Measurements from ENCODE around the gene TSSK6.
A peak's percentile ranks its signal among the peaks of the same experiment; 100 is the strongest.

Gene TSSK6

GRCh38 chr19:19537075-19538048 lies 22.0 kb upstream of the TSSK6 start:
- Histone ChIP-seq H3K9ac (ENCODE audit: low read length in 2 of 2) (no peak overlapping the region), H3K27me3 (ENCODE audit: control insufficient read depth in 1 of 2, insufficient read depth in 2 of 2, low read length in 2 of 2) (peaks cover 32 to 47% of the 10 kb centered on the region in 2 donors)

GRCh38 chr19:19535311-19536191 lies 20.2 kb upstream of the TSSK6 start:
- Histone ChIP-seq H3K27ac (ENCODE audit: low read length) (no peak overlapping the region), H3K4me3 (ENCODE audit: low read length in 2 of 2) (no peak overlapping the region), H3K9ac (ENCODE audit: low read length in 2 of 2) (no peak overlapping the region), H3K27me3 (ENCODE audit: control insufficient read depth in 1 of 2, insufficient read depth in 2 of 2, low read length in 2 of 2) (peaks cover 14 to 29% of the 10 kb centered on the region in 2 donors), H3K36me3 (ENCODE audit: control insufficient read depth in 2 of 2, insufficient read depth in 2 of 2, low read length in 2 of 2) (no peaks in the 10 kb centered on the region), H3K9me3 (ENCODE audit: control insufficient read depth in 2 of 2, low read length in 2 of 2) (no peaks in the 10 kb centered on the region), H3K4me1 (ENCODE audit: control insufficient read depth, insufficient read depth, low read length) (peaks cover 29% of the 10 kb centered on the region)

More at GRCh38 chr19:19537075-19538048, 22.0 kb upstream of the TSSK6 start:
- no peak overlapping the region for H3K27ac ChIP-seq (ENCODE audit: low read length)
- H3K9me3 ChIP-seq (ENCODE audit: control insufficient read depth in 2 of 2, low read length in 2 of 2): no peaks in the 10 kb centered on the region
- H3K4me3 ChIP-seq (ENCODE audit: low read length in 2 of 2): peak overlapping the region in 1 of 2 donors; percentile 52
- no peaks in the 10 kb centered on the region for H3K36me3 ChIP-seq (ENCODE audit: control insufficient read depth in 2 of 2, insufficient read depth in 2 of 2, low read length in 2 of 2)
- peaks cover 35% of the 10 kb centered on the region for H3K4me1 ChIP-seq (ENCODE audit: control insufficient read depth, insufficient read depth, low read length)

GRCh38 chr19:19534556-19535265 lies 19.4 kb upstream of the TSSK6 start:
- Histone ChIP-seq H3K27ac (ENCODE audit: low read length) (no peak overlapping the region), H3K4me1 (ENCODE audit: control insufficient read depth, insufficient read depth, low read length) (peaks cover 25% of the 10 kb centered on the region), H3K9ac (ENCODE audit: low read length in 2 of 2) (no peak overlapping the region), H3K36me3 (ENCODE audit: control insufficient read depth in 2 of 2, insufficient read depth in 2 of 2, low read length in 2 of 2) (no peaks in the 10 kb centered on the region), H3K27me3 (ENCODE audit: control insufficient read depth in 1 of 2, insufficient read depth in 2 of 2, low read length in 2 of 2) (peaks cover 13 to 21% of the 10 kb centered on the region in 2 donors), H3K9me3 (ENCODE audit: control insufficient read depth in 2 of 2, low read length in 2 of 2) (no peaks in the 10 kb centered on the region), H3K4me3 (ENCODE audit: low read length in 2 of 2) (no peak overlapping the region)

DNA sequence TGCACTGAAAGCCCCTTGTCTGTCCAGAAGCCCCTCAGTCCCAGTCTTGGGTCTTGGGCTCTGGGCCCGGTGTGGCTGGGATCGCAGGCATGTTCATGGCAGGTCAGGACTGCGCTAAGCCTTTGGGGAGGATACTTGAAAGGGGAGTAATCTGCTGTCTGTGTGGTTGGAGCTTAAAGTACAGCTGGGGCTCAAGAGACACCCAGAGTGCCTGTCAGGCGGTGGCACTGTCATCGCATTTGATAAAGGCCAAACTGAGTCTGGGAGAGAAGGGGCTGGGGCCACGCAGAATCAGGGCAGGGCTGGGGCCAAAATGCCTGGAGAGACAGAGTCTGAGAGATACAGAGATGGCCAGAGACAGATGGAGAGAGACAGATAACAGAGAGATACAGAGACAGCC lies 18.5 kb upstream of the TSSK6 start:
- no peaks in the 10 kb centered on the region for H3K36me3 ChIP-seq (ENCODE audit: control insufficient read depth in 2 of 2, insufficient read depth in 2 of 2, low read length in 2 of 2)
- H3K4me1 ChIP-seq (ENCODE audit: control insufficient read depth, insufficient read depth, low read length): peaks cover 29% of the 10 kb centered on the region
- H3K27ac ChIP-seq (ENCODE audit: low read length): no peak overlapping the region
- H3K9me3 ChIP-seq (ENCODE audit: control insufficient read depth in 2 of 2, low read length in 2 of 2): no peaks in the 10 kb centered on the region
- no peak overlapping the region for H3K9ac ChIP-seq (ENCODE audit: low read length in 2 of 2)
- peaks cover 10 to 13% of the 10 kb centered on the region in 2 donors for H3K27me3 ChIP-seq (ENCODE audit: control insufficient read depth in 1 of 2, insufficient read depth in 2 of 2, low read length in 2 of 2)
- no peak overlapping the region for H3K4me3 ChIP-seq (ENCODE audit: low read length in 2 of 2)

DNA sequence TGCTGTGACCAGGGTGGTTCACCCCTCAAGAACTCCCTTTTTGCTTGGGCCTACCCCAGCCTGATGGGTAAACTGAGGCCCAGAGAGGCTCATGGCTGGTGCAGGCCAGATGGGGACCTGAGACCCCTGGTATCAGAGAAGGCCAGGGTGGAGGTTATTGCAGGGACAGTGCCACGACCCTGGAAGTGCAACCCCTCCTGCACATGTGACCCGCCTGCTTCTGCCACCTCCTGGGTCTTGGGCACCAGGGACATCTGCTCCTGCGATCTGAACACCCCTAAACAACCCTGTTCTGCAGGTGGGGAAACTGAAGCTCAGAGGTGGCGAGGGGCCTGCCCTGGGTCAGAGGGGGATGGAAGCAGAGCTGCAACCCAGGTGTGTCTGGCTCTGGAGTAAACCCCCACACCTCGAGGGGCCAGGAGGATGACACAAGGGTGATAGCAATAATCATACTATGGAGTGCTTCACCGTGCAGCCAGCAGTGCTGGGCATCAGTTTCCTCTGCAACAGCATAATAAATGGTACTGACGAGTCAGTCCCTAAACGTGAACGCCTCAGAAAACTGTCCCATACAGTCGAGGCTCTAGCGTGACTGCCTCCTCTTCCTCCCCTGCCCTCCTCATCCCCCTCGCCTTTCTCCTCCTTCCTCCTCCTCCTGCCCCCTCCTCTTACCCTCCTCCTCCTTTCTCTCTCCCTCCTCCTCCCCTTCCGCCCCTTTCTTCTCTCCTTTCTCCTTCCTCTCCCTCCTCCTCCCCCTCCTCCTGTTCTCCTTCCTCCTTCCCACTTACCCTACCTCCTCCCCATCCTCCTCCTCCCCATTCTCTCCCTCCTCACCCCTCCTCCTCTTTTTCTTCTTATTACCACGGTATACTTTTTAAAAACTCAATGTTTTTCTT lies 17.7 kb upstream of the TSSK6 start:
- H3K27ac ChIP-seq (ENCODE audit: low read length): no peak overlapping the region
- no peak overlapping the region for H3K9ac ChIP-seq (ENCODE audit: low read length in 2 of 2)

DNA sequence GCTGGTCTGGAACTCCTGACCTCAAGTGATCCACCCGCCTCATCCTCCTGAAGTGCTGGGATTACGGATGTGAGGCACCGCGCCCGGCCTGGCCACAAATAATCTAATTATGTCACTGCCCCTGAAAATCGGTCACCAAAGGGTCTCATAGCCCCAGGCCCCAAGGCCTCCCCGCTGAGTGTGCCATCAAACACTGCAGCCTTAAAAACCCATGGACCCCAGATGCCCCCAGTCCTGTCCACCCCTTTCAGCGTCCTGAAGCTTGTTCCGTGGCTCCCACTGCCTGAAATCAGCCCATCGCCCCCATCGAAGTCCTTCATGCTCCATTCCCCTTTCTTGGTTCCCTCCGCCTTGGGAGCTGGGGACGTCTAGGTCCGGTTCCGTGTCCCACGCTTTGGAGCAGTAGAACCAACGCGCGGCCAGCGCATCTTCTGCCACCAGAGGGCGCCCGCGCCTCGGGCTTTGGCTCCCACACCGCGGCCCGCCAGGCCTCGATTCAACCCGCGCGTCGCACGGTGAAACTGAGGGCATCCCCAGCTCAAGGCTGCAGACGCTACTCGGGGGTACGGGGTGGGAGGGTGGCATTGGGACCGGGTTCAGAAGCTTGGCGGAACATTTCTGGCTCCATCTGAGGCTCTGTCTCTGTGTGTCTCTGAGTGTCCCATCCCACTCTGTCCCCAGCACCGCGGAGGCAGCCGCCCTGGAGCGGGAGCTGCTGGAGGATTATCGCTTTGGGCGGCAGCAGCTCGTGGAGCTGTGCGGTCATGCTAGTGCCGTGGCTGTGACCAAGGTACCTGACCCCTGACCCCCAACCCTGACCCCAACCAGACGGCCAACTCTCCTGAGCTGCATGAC lies 16.8 kb upstream of the TSSK6 start:
- no peak overlapping the region for H3K27ac ChIP-seq (ENCODE audit: low read length)
- peaks cover 7 to 8% of the 10 kb centered on the region in 2 donors for H3K36me3 ChIP-seq (ENCODE audit: control insufficient read depth in 2 of 2, insufficient read depth in 2 of 2, low read length in 2 of 2)
- no peaks in the 10 kb centered on the region for H3K9me3 ChIP-seq (ENCODE audit: control insufficient read depth in 2 of 2, low read length in 2 of 2)
- H3K4me1 ChIP-seq (ENCODE audit: control insufficient read depth, insufficient read depth, low read length): peaks cover 16% of the 10 kb centered on the region
- peak overlapping the region in 1 of 2 donors; percentile 22 for H3K4me3 ChIP-seq (ENCODE audit: low read length in 2 of 2)
- H3K9ac ChIP-seq (ENCODE audit: low read length in 2 of 2): peak overlapping the region; percentile 28 to 60
- H3K27me3 ChIP-seq (ENCODE audit: control insufficient read depth in 1 of 2, insufficient read depth in 2 of 2, low read length in 2 of 2): no peaks in the 10 kb centered on the region

More for the DNA sequence above, 17.7 kb upstream of the TSSK6 start:
- Histone ChIP-seq H3K9me3 (ENCODE audit: control insufficient read depth in 2 of 2, low read length in 2 of 2) (no peaks in the 10 kb centered on the region), H3K4me1 (ENCODE audit: control insufficient read depth, insufficient read depth, low read length) (peaks cover 24% of the 10 kb centered on the region), H3K36me3 (ENCODE audit: control insufficient read depth in 2 of 2, insufficient read depth in 2 of 2, low read length in 2 of 2) (peaks cover 1 to 2% of the 10 kb centered on the region in 2 donors), H3K4me3 (ENCODE audit: low read length in 2 of 2) (no peak overlapping the region), H3K27me3 (ENCODE audit: control insufficient read depth in 1 of 2, insufficient read depth in 2 of 2, low read length in 2 of 2) (peaks cover 3 to 5% of the 10 kb centered on the region in 2 donors)

DNA sequence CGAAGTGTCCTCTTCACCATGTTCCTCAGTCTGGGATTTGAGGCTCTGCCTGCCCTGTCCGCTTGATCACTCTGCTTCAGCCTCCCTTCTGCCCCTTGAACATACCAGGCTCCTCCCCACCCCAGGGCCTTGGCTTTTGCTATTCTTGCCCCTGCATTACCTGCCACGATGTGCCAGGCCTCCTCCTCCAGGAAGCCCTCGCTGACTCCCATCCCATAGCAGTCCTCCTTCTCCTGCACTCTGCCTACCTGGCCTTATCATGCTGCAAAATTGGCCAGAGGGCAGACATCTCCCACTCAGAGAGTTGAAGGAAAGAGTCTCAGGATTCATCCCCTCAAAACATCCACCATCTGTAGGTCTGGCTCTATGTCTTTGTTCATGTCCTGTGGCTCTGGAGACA lies 15.5 kb upstream of the TSSK6 start:
- no peak overlapping the region for H3K27ac ChIP-seq (ENCODE audit: low read length)
- H3K4me3 ChIP-seq (ENCODE audit: low read length in 2 of 2): no peak overlapping the region

GRCh38 chr19:19530423-19530804 lies 15.1 kb upstream of the TSSK6 start:
- Histone ChIP-seq H3K36me3 (ENCODE audit: control insufficient read depth in 2 of 2, insufficient read depth in 2 of 2, low read length in 2 of 2) (peaks cover 8 to 10% of the 10 kb centered on the region in 2 donors), H3K27ac (ENCODE audit: low read length) (no peak overlapping the region), H3K4me1 (ENCODE audit: control insufficient read depth, insufficient read depth, low read length) (peaks cover 16% of the 10 kb centered on the region), H3K9me3 (ENCODE audit: control insufficient read depth in 2 of 2, low read length in 2 of 2) (no peaks in the 10 kb centered on the region), H3K27me3 (ENCODE audit: control insufficient read depth in 1 of 2, insufficient read depth in 2 of 2, low read length in 2 of 2) (no peaks in the 10 kb centered on the region), H3K4me3 (ENCODE audit: low read length in 2 of 2) (no peak overlapping the region), H3K9ac (ENCODE audit: low read length in 2 of 2) (no peak overlapping the region)

More for the DNA sequence above, 15.5 kb upstream of the TSSK6 start:
- peaks cover 16% of the 10 kb centered on the region for H3K4me1 ChIP-seq (ENCODE audit: control insufficient read depth, insufficient read depth, low read length)
- peaks cover 8 to 10% of the 10 kb centered on the region in 2 donors for H3K36me3 ChIP-seq (ENCODE audit: control insufficient read depth in 2 of 2, insufficient read depth in 2 of 2, low read length in 2 of 2)
- H3K9me3 ChIP-seq (ENCODE audit: control insufficient read depth in 2 of 2, low read length in 2 of 2): no peaks in the 10 kb centered on the region
- H3K9ac ChIP-seq (ENCODE audit: low read length in 2 of 2): no peak overlapping the region
- no peaks in the 10 kb centered on the region for H3K27me3 ChIP-seq (ENCODE audit: control insufficient read depth in 1 of 2, insufficient read depth in 2 of 2, low read length in 2 of 2)

DNA sequence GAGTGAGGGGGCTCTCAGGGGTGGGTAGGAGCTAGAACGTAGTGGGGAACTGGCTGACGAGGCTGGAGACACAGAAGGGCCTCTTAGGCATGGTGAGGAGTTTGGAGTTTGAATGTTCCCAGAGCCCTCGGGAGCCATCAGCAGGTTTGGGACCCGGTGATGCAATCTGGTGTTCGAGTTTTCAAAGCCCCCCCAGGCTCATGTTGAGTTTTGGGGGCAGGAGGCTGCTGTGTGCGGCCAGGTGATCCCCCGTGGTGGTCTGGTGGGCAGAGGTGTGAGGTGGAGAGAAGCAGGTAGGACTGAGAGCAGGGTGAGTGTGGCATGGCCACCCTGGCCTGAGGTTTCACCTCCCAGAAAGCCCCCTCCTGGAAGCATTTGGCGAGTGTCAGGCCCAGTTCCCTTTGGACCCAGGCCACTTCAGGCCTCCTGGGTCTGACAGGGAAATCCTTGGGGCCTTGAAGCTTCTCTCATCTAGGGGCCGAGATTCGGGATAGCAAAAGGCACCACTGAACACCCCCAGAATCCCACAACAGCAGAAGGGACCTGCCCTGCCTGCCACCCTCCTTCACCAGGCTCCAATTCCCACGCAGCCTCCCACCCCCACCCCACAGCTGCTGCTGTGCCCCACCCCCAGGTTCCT lies 14.6 kb upstream of the TSSK6 start:
- peaks cover 16% of the 10 kb centered on the region for H3K4me1 ChIP-seq (ENCODE audit: control insufficient read depth, insufficient read depth, low read length)
- peaks cover 8 to 10% of the 10 kb centered on the region in 2 donors for H3K36me3 ChIP-seq (ENCODE audit: control insufficient read depth in 2 of 2, insufficient read depth in 2 of 2, low read length in 2 of 2)
- no peaks in the 10 kb centered on the region for H3K9me3 ChIP-seq (ENCODE audit: control insufficient read depth in 2 of 2, low read length in 2 of 2)
- H3K9ac ChIP-seq (ENCODE audit: low read length in 2 of 2): no peak overlapping the region
- no peak overlapping the region for H3K27ac ChIP-seq (ENCODE audit: low read length)
- no peak overlapping the region for H3K4me3 ChIP-seq (ENCODE audit: low read length in 2 of 2)
- no peaks in the 10 kb centered on the region for H3K27me3 ChIP-seq (ENCODE audit: control insufficient read depth in 1 of 2, insufficient read depth in 2 of 2, low read length in 2 of 2)
